Measurements from ENCODE around the gene DACH1. TPM values are rescaled to one million over a fixed set of nuclear protein-coding genes. Genes with fewer than 3 reads are reported as not detected.

DACH1 gene
- total RNA-seq, 1 experiment from 2014 or later: 0.14 TPM

DNA sequence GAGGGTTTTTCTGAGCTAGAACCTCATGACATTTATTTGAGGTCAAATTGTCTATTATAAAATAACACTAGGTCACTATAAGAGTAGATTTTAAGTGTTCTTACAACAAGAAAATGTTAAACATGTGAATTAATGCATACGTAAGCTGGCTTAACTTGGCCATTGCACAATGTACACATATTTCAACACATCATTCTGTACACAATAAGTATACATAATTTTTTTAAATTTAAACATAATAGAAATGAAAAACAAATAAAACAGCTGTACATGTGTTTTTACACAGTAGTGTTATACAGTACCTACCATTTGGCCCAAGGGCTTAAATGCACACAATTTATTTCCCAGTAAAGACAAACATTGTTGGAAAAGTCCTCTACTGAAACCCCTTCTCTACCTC lies 269.9 kb downstream of the DACH1 start:
- CTCF ChIA-PET: no interaction called here
- Mint-ChIP-seq H3K9me3 (ENCODE audit: low read depth, unreplicated experiment) (no peaks in the 10 kb centered on the region), H3K27me3 (ENCODE audit: unreplicated experiment) (no peaks in the 10 kb centered on the region), H3K36me3 (ENCODE audit: insufficient read depth, unreplicated experiment) (no peaks in the 10 kb centered on the region), H3K4me1 (ENCODE audit: low read depth, unreplicated experiment) (no peaks in the 10 kb centered on the region), H3K27ac (ENCODE audit: unreplicated experiment) (no peak overlapping the region), H3K4me3 (ENCODE audit: low read depth, unreplicated experiment) (no peak overlapping the region)
- DNase-seq: no peak
- TF ChIP-seq, protein P1, sequence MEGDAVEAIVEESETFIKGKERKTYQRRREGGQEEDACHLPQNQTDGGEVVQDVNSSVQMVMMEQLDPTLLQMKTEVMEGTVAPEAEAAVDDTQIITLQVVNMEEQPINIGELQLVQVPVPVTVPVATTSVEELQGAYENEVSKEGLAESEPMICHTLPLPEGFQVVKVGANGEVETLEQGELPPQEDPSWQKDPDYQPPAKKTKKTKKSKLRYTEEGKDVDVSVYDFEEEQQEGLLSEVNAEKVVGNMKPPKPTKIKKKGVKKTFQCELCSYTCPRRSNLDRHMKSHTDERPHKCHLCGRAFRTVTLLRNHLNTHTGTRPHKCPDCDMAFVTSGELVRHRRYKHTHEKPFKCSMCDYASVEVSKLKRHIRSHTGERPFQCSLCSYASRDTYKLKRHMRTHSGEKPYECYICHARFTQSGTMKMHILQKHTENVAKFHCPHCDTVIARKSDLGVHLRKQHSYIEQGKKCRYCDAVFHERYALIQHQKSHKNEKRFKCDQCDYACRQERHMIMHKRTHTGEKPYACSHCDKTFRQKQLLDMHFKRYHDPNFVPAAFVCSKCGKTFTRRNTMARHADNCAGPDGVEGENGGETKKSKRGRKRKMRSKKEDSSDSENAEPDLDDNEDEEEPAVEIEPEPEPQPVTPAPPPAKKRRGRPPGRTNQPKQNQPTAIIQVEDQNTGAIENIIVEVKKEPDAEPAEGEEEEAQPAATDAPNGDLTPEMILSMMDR (IDR thresholded peaks at IDR 0.05; ENCODE audit: unreplicated experiment): no peak
- no TSS peak for BruUV-seq (replicated peaks)
- intact Hi-C loops (cut with micrococcal nuclease; ENCODE audit: unreplicated experiment): no loop called here

DNA sequence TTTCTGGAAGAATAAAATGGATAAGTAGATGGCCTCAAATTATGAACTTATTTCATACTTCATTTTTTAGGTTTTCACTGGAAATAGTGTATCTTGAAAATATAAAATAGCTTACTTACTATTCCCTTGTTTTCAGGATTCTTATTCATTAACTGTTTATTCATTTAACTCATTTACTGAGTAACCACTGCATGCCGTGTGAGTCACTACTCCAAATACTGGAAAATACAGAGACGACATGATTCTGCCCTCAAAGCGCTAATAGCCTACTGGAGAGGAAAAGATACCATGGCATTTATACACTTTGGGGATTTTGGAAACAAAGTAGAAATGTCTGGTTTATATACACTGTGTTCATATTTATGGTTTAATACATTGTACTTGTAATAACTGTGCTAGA lies 270.9 kb downstream of the DACH1 start:
- BruUV-seq (replicated peaks): no TSS peak
- CTCF ChIA-PET: no interaction called here
- Mint-ChIP-seq H3K9me3 (ENCODE audit: low read depth, unreplicated experiment) (no peaks in the 10 kb centered on the region), H3K27ac (ENCODE audit: unreplicated experiment) (no peak overlapping the region), H3K4me3 (ENCODE audit: low read depth, unreplicated experiment) (no peak overlapping the region), H3K27me3 (ENCODE audit: unreplicated experiment) (no peaks in the 10 kb centered on the region), H3K36me3 (ENCODE audit: insufficient read depth, unreplicated experiment) (no peaks in the 10 kb centered on the region), H3K4me1 (ENCODE audit: low read depth, unreplicated experiment) (no peaks in the 10 kb centered on the region)
- DNase-seq: no peak
- intact Hi-C loops (cut with micrococcal nuclease; ENCODE audit: unreplicated experiment): no loop called here
- TF ChIP-seq, protein P1 (IDR thresholded peaks at IDR 0.05; ENCODE audit: unreplicated experiment): no peak

DNA sequence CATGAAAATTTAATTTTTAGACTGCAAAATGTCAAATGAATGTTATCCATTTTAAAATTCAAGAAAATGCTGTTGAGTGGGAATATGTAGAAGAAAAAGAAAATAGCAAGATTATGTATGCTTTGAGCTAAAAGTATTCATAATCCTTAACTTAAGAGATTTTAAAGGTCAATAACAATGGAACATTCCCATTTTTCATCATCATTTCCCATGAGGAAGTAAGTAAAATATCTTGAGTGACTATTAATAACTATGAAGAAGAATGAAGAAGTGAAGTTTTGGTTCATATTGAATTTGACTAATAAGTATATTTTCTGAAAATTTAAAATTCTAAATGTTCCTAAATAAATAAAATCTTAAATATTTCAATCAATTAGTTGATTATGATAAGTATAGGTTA lies 273.4 kb downstream of the DACH1 start:
- Mint-ChIP-seq H3K4me3 (ENCODE audit: low read depth, unreplicated experiment) (no peak overlapping the region), H3K27me3 (ENCODE audit: unreplicated experiment) (no peaks in the 10 kb centered on the region), H3K27ac (ENCODE audit: unreplicated experiment) (no peak overlapping the region), H3K36me3 (ENCODE audit: insufficient read depth, unreplicated experiment) (no peaks in the 10 kb centered on the region), H3K4me1 (ENCODE audit: low read depth, unreplicated experiment) (no peaks in the 10 kb centered on the region), H3K9me3 (ENCODE audit: low read depth, unreplicated experiment) (no peaks in the 10 kb centered on the region)
- BruUV-seq (replicated peaks): no TSS peak
- CTCF ChIA-PET: no interaction called here
- DNase-seq: no peak
- TF ChIP-seq, protein P1 (IDR thresholded peaks at IDR 0.05; ENCODE audit: unreplicated experiment): no peak
- intact Hi-C loops (cut with micrococcal nuclease; ENCODE audit: unreplicated experiment): no loop called here

DNA sequence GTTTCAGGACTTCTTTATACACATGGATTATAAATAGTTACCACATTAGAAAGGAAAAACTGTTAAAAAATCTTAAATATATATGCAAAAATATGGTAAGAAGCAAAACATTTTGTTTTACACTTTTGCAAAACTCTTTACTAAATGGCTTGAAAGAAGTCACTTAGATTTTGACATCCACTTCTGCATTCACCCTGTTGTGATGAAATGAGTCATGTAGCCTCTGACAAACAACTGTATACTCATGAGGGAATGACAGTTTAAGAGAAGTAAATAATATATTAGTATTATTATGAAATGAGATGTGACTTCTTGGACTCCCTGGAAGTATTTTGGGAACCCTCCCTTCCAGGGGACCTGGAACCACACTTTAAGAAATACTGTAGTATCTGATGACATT lies 275.6 kb downstream of the DACH1 start:
- Mint-ChIP-seq H3K27me3 (ENCODE audit: unreplicated experiment) (no peaks in the 10 kb centered on the region), H3K36me3 (ENCODE audit: insufficient read depth, unreplicated experiment) (no peaks in the 10 kb centered on the region), H3K4me3 (ENCODE audit: low read depth, unreplicated experiment) (no peak overlapping the region), H3K4me1 (ENCODE audit: low read depth, unreplicated experiment) (no peaks in the 10 kb centered on the region), H3K27ac (ENCODE audit: unreplicated experiment) (no peak overlapping the region), H3K9me3 (ENCODE audit: low read depth, unreplicated experiment) (no peaks in the 10 kb centered on the region)
- TF ChIP-seq, protein P1 (IDR thresholded peaks at IDR 0.05; ENCODE audit: unreplicated experiment): no peak
- no peak for DNase-seq
- intact Hi-C loops (cut with micrococcal nuclease; ENCODE audit: unreplicated experiment): no loop called here
- CTCF ChIA-PET: no interaction called here
- no TSS peak for BruUV-seq (replicated peaks)

Data from Calu3 (cell line).